Ramos (cell line): ENCODE measurements around the gene ATXN1L.
"Not testable (repeated sequence)": the region's sequence is repeated elsewhere in the genome, so short reads cannot be mapped to it uniquely, and the experiment has no call there.

Experiments
- in situ Hi-C: fragments of 300-500 bp; cut with MboI; formaldehyde crosslinking; loops from one replicate; pipeline ENCODE4 v1.14.3; 2022; ENCODE audit warnings: low sequenced_read_pairs; ENCODE audit not compliant: unreplicated experiment

Gene ATXN1L

GRCh38 chr16:71889147-71889546 is 43.4 kb downstream of the ATXN1L start:
- in situ Hi-C loops: no loop called here

GRCh38 chr16:71893888-71894228 is 48.1 kb downstream of the ATXN1L start:
- in situ Hi-C loops: no loop called here

GRCh38 chr16:71894229-71894920 is 48.6 kb downstream of the ATXN1L start:
- in situ Hi-C loops: no loop called here

GRCh38 chr16:71894921-71895678 is 49.3 kb downstream of the ATXN1L start, which contains the start of gene IST1:
Gene IST1 (plus strand): TSS chr16:71895531. CDS start chr16:71915641, 20,110 bp downstream.
- in situ Hi-C loops: no loop called here

GRCh38 chr16:71895679-71896365 is 50.0 kb downstream of the ATXN1L start:
- in situ Hi-C loops: no loop called here

- in situ Hi-C loops: no loop called here
Measured at GRCh38 chr16:71896764-71897368, 51.1 kb downstream of the ATXN1L start.

GRCh38 chr16:71899171-71899570 is 53.4 kb downstream of the ATXN1L start:
- in situ Hi-C loops: no loop called here

- in situ Hi-C loops: no loop called here
Measured at GRCh38 chr16:71902656-71903365, 57.0 kb downstream of the ATXN1L start.

- in situ Hi-C loops: no loop called here
Measured at GRCh38 chr16:71903608-71904007, 57.8 kb downstream of the ATXN1L start.

- in situ Hi-C loops: no loop called here
Measured at GRCh38 chr16:71904239-71904638, 58.5 kb downstream of the ATXN1L start.

GRCh38 chr16:71905765-71906164 is 60.0 kb downstream of the ATXN1L start:
- in situ Hi-C loops: not testable (repeated sequence)
